Osteoblast (primary cell): Measurements from ENCODE around the gene CHD2. TPM values are rescaled to one million over a fixed set of nuclear protein-coding genes. Genes with fewer than 3 reads are reported as not detected.

Source experiments
- DNase-seq: peaks from one replicate; pipeline ENCODE4 v3.0.0; 2011; ENCODE audit warnings: low spot score, mixed read lengths; ENCODE audit not compliant: insufficient read length; ENCODE audit errors: missing footprints
- H2AFZ ChIP-seq: 2 replicates; pipeline ENCODE4 v1.6.0; 2011; ENCODE audit warnings: mild to moderate bottlenecking, low read length
- H3K27ac ChIP-seq: 2 replicates; pipeline ENCODE4 v1.5.1; 2011; ENCODE audit warnings: mild to moderate bottlenecking, low read depth, low read length, moderate library complexity
- H3K27me3 ChIP-seq: 2 replicates; pipeline ENCODE4 v1.6.0; 2012; ENCODE audit warnings: mild to moderate bottlenecking, control low read depth, inconsistent platforms, low read length, moderate library complexity; ENCODE audit not compliant: insufficient read depth
- H3K36me3 ChIP-seq: 2 replicates; pipeline ENCODE4 v1.5.1; 2011; ENCODE audit warnings: mild to moderate bottlenecking, low read length, control low read depth, moderate library complexity; ENCODE audit not compliant: insufficient read depth
- H3K4me1 ChIP-seq: 2 replicates; pipeline ENCODE4 v1.5.1; 2011; ENCODE audit warnings: mild to moderate bottlenecking, low read length, control low read depth, moderate library complexity; ENCODE audit not compliant: insufficient read depth
- H3K4me2 ChIP-seq: 2 replicates; pipeline ENCODE4 v1.6.0; 2011; ENCODE audit warnings: mild to moderate bottlenecking, low read length; ENCODE audit not compliant: insufficient read depth
- H3K4me3 ChIP-seq: fragments of 200-600 bp; sonication (generic); 3 replicates; pipeline ENCODE4 v1.5.1; 2012; ENCODE audit warnings: mild to moderate bottlenecking, low read length, inconsistent platforms; ENCODE audit not compliant: insufficient read depth
- H3K79me2 ChIP-seq: 2 replicates; pipeline ENCODE4 v1.6.0; 2012; ENCODE audit warnings: mild to moderate bottlenecking, low read length, control low read depth, inconsistent platforms; ENCODE audit not compliant: insufficient read depth
- H3K9me3 ChIP-seq: 2 replicates; pipeline ENCODE4 v1.5.1; 2011; ENCODE audit warnings: low read depth, low read length, control low read depth
- H4K20me1 ChIP-seq: 2 replicates; pipeline ENCODE4 v1.6.0; 2012; ENCODE audit warnings: mild to moderate bottlenecking, low read length, control low read depth; ENCODE audit not compliant: insufficient read depth
- CTCF ChIP-seq: IDR thresholded peaks from 2 replicates; pipeline ENCODE4 v1.5.1; 2011; ENCODE audit warnings: mild to moderate bottlenecking, low read depth, low read length, moderate library complexity; ENCODE audit errors: extremely low read depth
- total RNA-seq: library from RNA; depleted of rRNA; stranded (reverse); fragments of >200 nt; gene quantifications from 2 replicates; pipeline ENCODE4 v1.2.3, GENCODE V29; 2012

The CHD2 gene
- total RNA-seq, 1 donor: 98.8 TPM

- peaks cover 69% of the 10 kb centered on the region for H3K79me2 ChIP-seq
- TF ChIP-seq CTCF: no peak
Observed at GRCh38 chr15:92989470-92989869, 89.3 kb downstream of the CHD2 start.

GRCh38 chr15:92990031-92990430 lies 89.9 kb downstream of the CHD2 start:
- DNase-seq: no peak
- Histone ChIP-seq H3K4me1 (no peaks in the 10 kb centered on the region), H3K4me2 (no peak overlapping the region), H3K9me3 (no peaks in the 10 kb centered on the region), H2AFZ (no peak overlapping the region), H3K4me3 (no peak overlapping the region), H4K20me1 (peaks cover 30% of the 10 kb centered on the region), H3K36me3 (peaks cover 83% of the 10 kb centered on the region), H3K27ac (no peak overlapping the region), H3K27me3 (no peaks in the 10 kb centered on the region), H3K79me2 (peaks cover 69% of the 10 kb centered on the region)
- TF ChIP-seq CTCF: no peak

More at GRCh38 chr15:92989470-92989869, 89.3 kb downstream of the CHD2 start:
- no peak overlapping the region for H2AFZ ChIP-seq
- peaks cover 83% of the 10 kb centered on the region for H3K36me3 ChIP-seq
- H3K27me3 ChIP-seq: no peaks in the 10 kb centered on the region
- H4K20me1 ChIP-seq: peaks cover 27% of the 10 kb centered on the region
- no peak overlapping the region for H3K27ac ChIP-seq
- DNase-seq: no peak
- H3K9me3 ChIP-seq: no peaks in the 10 kb centered on the region
- no peak overlapping the region for H3K4me2 ChIP-seq
- no peaks in the 10 kb centered on the region for H3K4me1 ChIP-seq
- no peak overlapping the region for H3K4me3 ChIP-seq

- H3K9me3 ChIP-seq: no peaks in the 10 kb centered on the region
- H3K4me3 ChIP-seq: no peak overlapping the region
- peaks cover 72% of the 10 kb centered on the region for H3K79me2 ChIP-seq
- TF ChIP-seq CTCF: no peak
- H3K27me3 ChIP-seq: no peaks in the 10 kb centered on the region
- DNase-seq: no peak
- no peak overlapping the region for H3K4me2 ChIP-seq
- H3K4me1 ChIP-seq: no peaks in the 10 kb centered on the region
- H4K20me1 ChIP-seq: peaks cover 29% of the 10 kb centered on the region
- H3K36me3 ChIP-seq: peaks cover 86% of the 10 kb centered on the region
- H2AFZ ChIP-seq: no peak overlapping the region
- no peak overlapping the region for H3K27ac ChIP-seq
Observed at GRCh38 chr15:92992720-92993119, 92.6 kb downstream of the CHD2 start.

- Histone ChIP-seq H3K79me2 (peaks cover 54% of the 10 kb centered on the region), H3K36me3 (peaks cover 94% of the 10 kb centered on the region)
Observed at GRCh38 chr15:92997821-92998220, 97.7 kb downstream of the CHD2 start.

More at GRCh38 chr15:92997821-92998220, 97.7 kb downstream of the CHD2 start:
- no peaks in the 10 kb centered on the region for H3K9me3 ChIP-seq
- no peak overlapping the region for H3K4me3 ChIP-seq
- DNase-seq: no peak
- H2AFZ ChIP-seq: no peak overlapping the region
- no peaks in the 10 kb centered on the region for H3K4me1 ChIP-seq
- H3K27me3 ChIP-seq: no peaks in the 10 kb centered on the region
- peaks cover 11% of the 10 kb centered on the region for H4K20me1 ChIP-seq
- H3K27ac ChIP-seq: no peak overlapping the region
- TF ChIP-seq CTCF: no peak
- H3K4me2 ChIP-seq: no peak overlapping the region
